K562 (cell line): ENCODE measurements around the gene GNB5. TPM values are rescaled to one million over a fixed set of nuclear protein-coding genes. Genes with fewer than 3 reads are reported as not detected.

Experiments
- ATAC-seq: fragments of 200-7000 bp; cut with Tn5 transposase; 3 replicates; pipeline ENCODE4 v1.9.1; 2020; ENCODE audit warnings: moderate library complexity
- BruUV-seq: library from RNA; stranded (reverse); fragments of 400-500 nt; replicated peaks from 2 replicates; lab custom pipeline; 2021; lab: Mats Ljungman, UMichigan
- CTCF ChIA-PET: fragments of 300-600 bp; formaldehyde crosslinking; extraction: SDS; loops from one replicate; lab custom pipeline; 2021; ENCODE audit warnings: low intra/inter-chr PET ratio; lab: Yijun Ruan, JAX
- POLR2A ChIA-PET: fragments of 300-600, 350-650 bp; sonication (Branson Sonifier 250); formaldehyde crosslinking; extraction: SDS; loops from one replicate; lab custom pipeline; 2021; ENCODE audit warnings: antibody characterized with exemption, inconsistent platforms; lab: Yijun Ruan, JAX
- DNase-seq, 4 experiments: peaks; one replicate each; pipeline versions ENCODE4 v3.0.0 to v3.0.0-alpha.2; 2011 to 2018; ENCODE audit warnings: low spot score in 3 of 4, mixed read lengths in 3 of 4; ENCODE audit errors: extremely low read depth in 1 of 4
- FAIRE-seq: peaks from 2 replicates; lab custom pipeline; 2011; peaks lifted over from hg19 to GRCh38; lab: Jason Lieb, UNC
- H2AFZ ChIP-seq: 2 replicates; pipeline ENCODE4 v1.6.0; 2011; ENCODE audit warnings: low read depth, low read length, control low read depth, inconsistent platforms
- H3K27ac ChIP-seq: fragments of 200-600 bp; 3 replicates; pipeline ENCODE4 v1.8.0; 2011; ENCODE audit warnings: low read depth, mild to moderate bottlenecking, control low read depth, inconsistent platforms, low read length, moderate library complexity, mixed read lengths; ENCODE audit errors: extremely low read depth
- H3K27me3 ChIP-seq, 2 experiments: fragments of 300-600 bp in 1 of 2; 2 replicates in 1 of 2; 3 replicates in 1 of 2; pipeline versions ENCODE4 v1.6.0 to v1.8.0; 2011; ENCODE audit warnings: inconsistent platforms in 2 of 2, low read length in 2 of 2, mild to moderate bottlenecking in 1 of 2, mixed read lengths in 1 of 2, moderate library complexity in 1 of 2; ENCODE audit not compliant: control insufficient read depth in 2 of 2, insufficient read depth in 2 of 2
- H3K36me3 ChIP-seq: fragments of 300-600 bp; 3 replicates; pipeline ENCODE4 v1.8.0; 2011; ENCODE audit warnings: mild to moderate bottlenecking, low read length, inconsistent platforms; ENCODE audit not compliant: control insufficient read depth, insufficient read depth
- H3K4me1 ChIP-seq, 2 experiments: fragments of 200-600 bp in 1 of 2; replicated peaks in 1 of 2; 2 replicates in 1 of 2; 3 replicates in 1 of 2; pipeline versions ENCODE4 v1.5.1 to v1.8.0; 2011; ENCODE audit warnings: inconsistent platforms in 2 of 2, low read length in 2 of 2, mild to moderate bottlenecking in 1 of 2, mixed read lengths in 1 of 2, moderate library complexity in 1 of 2; ENCODE audit not compliant: control insufficient read depth in 2 of 2, insufficient read depth in 2 of 2
- H3K4me2 ChIP-seq: 2 replicates; pipeline ENCODE4 v1.6.1; 2011; ENCODE audit warnings: low read length, control low read depth, inconsistent platforms, mixed read lengths; ENCODE audit not compliant: insufficient read depth
- H3K4me3 ChIP-seq: fragments of 200-600 bp; sonication (generic), shearing (Covaris generic); 2 replicates; pipeline ENCODE4 v1.5.1; 2016; ENCODE audit warnings: control low read depth, inconsistent platforms
- H3K79me2 ChIP-seq: fragments of 200-600 bp; 3 replicates; pipeline ENCODE4 v1.8.0; 2011; ENCODE audit warnings: low read length, inconsistent platforms; ENCODE audit not compliant: control insufficient read depth, insufficient read depth
- H3K9ac ChIP-seq, 2 experiments: 2 replicates each; pipeline versions ENCODE4 v1.6.0 to v1.6.1; 2011; ENCODE audit warnings: low read depth in 2 of 2, low read length in 2 of 2, control low read depth in 1 of 2, inconsistent platforms in 1 of 2, mild to moderate bottlenecking in 1 of 2, mixed read lengths in 1 of 2; ENCODE audit not compliant: insufficient read depth in 1 of 2
- H3K9me1 ChIP-seq: one replicate; pipeline ENCODE4 v1.6.0; 2011; ENCODE audit warnings: inconsistent platforms, mild to moderate bottlenecking, low read length, moderate library complexity; ENCODE audit not compliant: control insufficient read depth, insufficient read depth
- H3K9me3 ChIP-seq: replicated peaks from 2 replicates; pipeline ENCODE4 v1.5.1; 2011; ENCODE audit warnings: low read depth, low read length, inconsistent platforms; ENCODE audit not compliant: control insufficient read depth, insufficient read depth
- H4K20me1 ChIP-seq: replicated peaks from 2 replicates; pipeline ENCODE4 v1.6.1; 2011; ENCODE audit warnings: low read length, inconsistent platforms, mixed read lengths; ENCODE audit not compliant: control insufficient read depth, insufficient read depth
- BDP1 ChIP-seq: IDR thresholded peaks from 3 replicates; pipeline ENCODE4 v1.6.1; 2011; ENCODE audit not compliant: insufficient read length, insufficient read depth
- DPF2 ChIP-seq: fragments of 450-650 bp; IDR thresholded peaks from 2 replicates; pipeline ENCODE4 v1.6.1; 2016
- E2F3 ChIP-seq: fragments of 250-450 bp; sonication (Bioruptor Pico); IDR thresholded peaks from 2 replicates; pipeline ENCODE4 v1.4.0; 2020; ENCODE audit warnings: mild to moderate bottlenecking
- NCOA1 ChIP-seq: fragments of 450-650 bp; IDR thresholded peaks from 2 replicates; pipeline ENCODE4 v1.6.1; 2016; ENCODE audit warnings: low read depth
- POLR2H ChIP-seq: IDR thresholded peaks from 2 replicates; pipeline ENCODE4 v1.6.1; 2016; ENCODE audit warnings: missing genetic modification characterization, low read depth, mild to moderate bottlenecking, control low read depth, missing compliant biosample characterization, moderate library complexity
- PTTG1 ChIP-seq: fragments of 450-650 bp; IDR thresholded peaks from 2 replicates; pipeline ENCODE4 v1.6.1; 2016; ENCODE audit warnings: low read depth, mild to moderate bottlenecking, missing genetic modification characterization, missing compliant biosample characterization
- SPI1 ChIP-seq: IDR thresholded peaks from 2 replicates; pipeline ENCODE4 v1.6.1; 2011; ENCODE audit warnings: low read depth, low read length, control low read depth, borderline replicate concordance
- WGBS: fragments of 100-300 bp; shearing (Covaris generic); methylation state at CpG from one replicate; pipeline ENCODE4 v1.1.6; 2016; ENCODE audit warnings: low coverage, mixed read lengths; ENCODE audit not compliant: insufficient coverage; ENCODE audit errors: missing lambda C conversion rate; 5-methylcytosine and 5-hydroxymethylcytosine counted together
- in situ Hi-C: fragments of 300-500 bp; cut with MboI; formaldehyde crosslinking; loops from 4 replicates; pipeline ENCODE4 v1.15.0; 2018; ENCODE audit warnings: inconsistent platforms, mixed read lengths
- intact Hi-C: fragments of 100-400 bp; cut with micrococcal nuclease; formaldehyde crosslinking; loops from 2 replicates; pipeline ENCODE4 v1.14.2; 2022
- polyA plus RNA-seq, 8 experiments: library from polyadenylated mRNA; depleted of rRNA in 4 of 8; stranded (reverse) in 5 of 8; unstranded in 3 of 8; fragments of >200 nt; fragmentation: Nextera tagmentation in 2 of 8; fragmentation: Illumina TruSeq in 1 of 8; extraction: Ambion mirVana in 2 of 8; extraction: Trizol in 1 of 8; gene quantifications; 2 replicates each; pipeline versions ENCODE4 v1.2.1 to v1.2.3, GENCODE V29; 2011 to 2014; ENCODE audit warnings: inconsistent platforms in 1 of 8, missing spikeins in 1 of 8
- total RNA-seq, 7 experiments: library from RNA; depleted of rRNA in 6 of 7; stranded (reverse); fragments of >200 nt in 6 of 7; fragmentation: Illumina TruSeq in 2 of 7; extraction: Trizol in 2 of 7; gene quantifications; 2 replicates each; pipeline versions ENCODE4 v1.2.1 to v1.2.3, GENCODE V29; 2011 to 2021; ENCODE audit warnings: low replicate concordance in 1 of 7
- TF ChIP-seq, protein P1 (sequence below): fragments of 250-450 bp; sonication (Bioruptor Pico); IDR thresholded peaks from 2 replicates; pipeline ENCODE4 v1.5.0; 2020; ENCODE audit warnings: mild to moderate bottlenecking, borderline replicate concordance

The GNB5 gene
- total and polyA plus RNA-seq, 9 of the 15 experiments (the other 6 are each of a cell fraction or from before 2014, with no cell fraction given) = 0.11 to 2.1 (median 0.77) TPM

DNA sequence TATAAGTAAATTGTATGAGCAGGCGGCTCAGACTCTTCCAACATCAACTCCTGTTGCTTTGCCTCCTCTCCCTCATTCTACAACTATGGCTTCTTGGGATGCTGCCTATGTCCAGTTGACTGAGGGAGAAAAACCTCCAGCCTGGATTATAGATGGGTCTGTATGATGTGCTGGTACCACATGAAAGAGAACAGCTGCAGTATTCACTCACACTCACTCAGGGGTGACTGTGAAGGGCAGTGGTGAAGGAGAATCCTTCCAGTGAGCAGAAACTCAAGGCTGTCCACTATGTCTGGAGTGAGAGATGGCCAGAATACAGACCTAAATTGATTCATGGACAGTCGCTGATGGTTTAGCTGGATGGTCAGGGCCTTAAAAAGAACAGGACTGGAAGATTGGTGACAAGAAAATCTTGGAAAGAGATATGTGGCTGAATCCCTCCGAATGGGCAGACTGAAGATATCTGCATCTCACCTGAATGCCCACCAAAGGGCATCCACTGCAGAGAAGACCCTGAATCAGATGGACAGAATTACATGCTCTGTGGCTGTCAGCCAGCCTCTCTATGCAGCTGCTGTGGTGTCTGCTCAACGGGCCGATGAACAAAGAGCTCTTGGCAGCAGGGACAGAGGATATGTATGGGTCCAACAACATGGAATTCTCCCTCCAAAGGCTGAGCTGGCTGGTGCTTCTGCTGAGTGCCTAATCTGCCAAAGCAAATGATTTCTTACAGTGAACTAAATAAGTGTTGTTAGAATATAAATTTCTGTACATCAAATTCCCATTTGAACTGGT is 76.7 kb downstream of the GNB5 start:
- Histone ChIP-seq H3K27me3 (no peaks in the 10 kb centered on the region), H3K36me3 (no peaks in the 10 kb centered on the region), H3K4me2 (no peak overlapping the region), H3K4me1 (peaks cover 11% of the 10 kb centered on the region in 2 experiments; a peak in 3 of 5 replicates), H3K9me1 (no peaks in the 10 kb centered on the region), H2AFZ (0 out of 2 replicates have a peak overlapping the region, but pooled peaks have one; percentile 40)
- no peak for ATAC-seq
- intact Hi-C loops (no loop called here), in situ Hi-C loops (no loop called here)
- DNase-seq = no peak
- CTCF ChIA-PET = no interaction called here
- TF ChIP-seq PTTG1 (no peak), DPF2 (no peak), SPI1 (no peak), BDP1 (no peak), POLR2H (tag) (no peak), NCOA1 (no peak), E2F3 (CRISPR knock-in tag) (no peak)
- TF ChIP-seq, protein P1, sequence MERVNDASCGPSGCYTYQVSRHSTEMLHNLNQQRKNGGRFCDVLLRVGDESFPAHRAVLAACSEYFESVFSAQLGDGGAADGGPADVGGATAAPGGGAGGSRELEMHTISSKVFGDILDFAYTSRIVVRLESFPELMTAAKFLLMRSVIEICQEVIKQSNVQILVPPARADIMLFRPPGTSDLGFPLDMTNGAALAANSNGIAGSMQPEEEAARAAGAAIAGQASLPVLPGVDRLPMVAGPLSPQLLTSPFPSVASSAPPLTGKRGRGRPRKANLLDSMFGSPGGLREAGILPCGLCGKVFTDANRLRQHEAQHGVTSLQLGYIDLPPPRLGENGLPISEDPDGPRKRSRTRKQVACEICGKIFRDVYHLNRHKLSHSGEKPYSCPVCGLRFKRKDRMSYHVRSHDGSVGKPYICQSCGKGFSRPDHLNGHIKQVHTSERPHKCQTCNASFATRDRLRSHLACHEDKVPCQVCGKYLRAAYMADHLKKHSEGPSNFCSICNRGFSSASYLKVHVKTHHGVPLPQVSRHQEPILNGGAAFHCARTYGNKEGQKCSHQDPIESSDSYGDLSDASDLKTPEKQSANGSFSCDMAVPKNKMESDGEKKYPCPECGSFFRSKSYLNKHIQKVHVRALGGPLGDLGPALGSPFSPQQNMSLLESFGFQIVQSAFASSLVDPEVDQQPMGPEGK (CRISPR knock-in tag) = no peak
- TF ChIP-seq, all 486 proteins: peak for 0
- POLR2A ChIA-PET = interaction anchor here (0.5 to 0.9 kb wide), 2 partner anchors 11 to 131 kb away, joined by 3 to 5 read pairs; no protein-coding TSS in a partner anchor
- Histone ChIP-seq H3K9ac (no peak overlapping the region), H3K4me3 (no peak overlapping the region), H3K9me3 (no peaks in the 10 kb centered on the region), H4K20me1 (no peaks in the 10 kb centered on the region), H3K27ac (no peak overlapping the region), H3K79me2 (no peaks in the 10 kb centered on the region)
- WGBS = 40% methylated on average over 5 of the region's 5 CpGs
- FAIRE-seq = no peak
- BruUV-seq = no TSS peak
